Stimulated activated CD8-positive, alpha-beta memory T cell treated with anti-CD3 and anti-CD28 coated beads, Interleukin-12 subunit alpha, Interleukin-12 subunit beta, amount 100 ng/mL, for 24 hours (primary cell): ENCODE results near the gene C1QTNF1.
"Not testable (repeated sequence)": the region's sequence is repeated elsewhere in the genome, so short reads cannot be mapped to it uniquely, and the experiment has no call there.

ENCODE experiments used
- DNase-seq: peaks from one replicate; pipeline ENCODE4 v3.0.0-alpha.2; 2020; ENCODE audit errors: extremely low read depth

The C1QTNF1 gene

GRCh38 chr17:79023180-79023705, 726 bp upstream of the C1QTNF1 start:
- no peak for DNase-seq

- DNase-seq: no peak
These were observed 1.1 kb downstream of the C1QTNF1 start for GRCh38 chr17:79024901-79025737.

GRCh38 chr17:79026376-79027273, 2.7 kb downstream of the C1QTNF1 start:
- DNase-seq: no peak

- DNase-seq: no peak
These were observed 3.4 kb downstream of the C1QTNF1 start for GRCh38 chr17:79027274-79027924.

DNA sequence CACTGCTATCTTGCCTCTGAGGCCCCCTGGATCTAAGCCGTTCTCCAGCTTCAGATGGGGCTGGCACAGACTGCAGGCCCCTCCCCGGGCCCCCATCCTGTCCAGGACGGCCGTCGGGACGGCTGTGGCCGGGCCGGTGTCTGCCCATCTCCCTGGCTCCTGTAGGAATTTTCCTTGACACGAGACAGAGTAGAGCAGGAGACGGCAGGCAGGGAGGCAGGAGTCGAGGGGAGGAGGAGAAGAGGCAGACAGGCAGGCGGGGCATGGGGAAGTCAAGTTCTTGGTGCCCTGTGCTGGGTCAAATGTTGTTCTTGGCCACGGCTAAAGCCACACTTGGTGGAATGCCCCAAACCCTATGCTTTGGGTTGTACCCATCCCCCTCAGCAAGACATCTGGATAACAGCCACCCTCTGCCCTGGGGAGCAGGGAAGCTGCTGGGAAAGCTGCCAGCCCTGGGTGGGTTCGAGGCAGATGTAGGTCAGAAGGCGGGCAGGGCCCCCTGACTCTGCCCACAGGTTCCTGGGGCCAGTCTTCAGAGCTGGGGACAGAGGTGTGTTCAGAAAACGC, 4.0 kb downstream of the C1QTNF1 start:
- no peak for DNase-seq

GRCh38 chr17:79028496-79029326, 4.7 kb downstream of the C1QTNF1 start:
- DNase-seq: no peak

DNA sequence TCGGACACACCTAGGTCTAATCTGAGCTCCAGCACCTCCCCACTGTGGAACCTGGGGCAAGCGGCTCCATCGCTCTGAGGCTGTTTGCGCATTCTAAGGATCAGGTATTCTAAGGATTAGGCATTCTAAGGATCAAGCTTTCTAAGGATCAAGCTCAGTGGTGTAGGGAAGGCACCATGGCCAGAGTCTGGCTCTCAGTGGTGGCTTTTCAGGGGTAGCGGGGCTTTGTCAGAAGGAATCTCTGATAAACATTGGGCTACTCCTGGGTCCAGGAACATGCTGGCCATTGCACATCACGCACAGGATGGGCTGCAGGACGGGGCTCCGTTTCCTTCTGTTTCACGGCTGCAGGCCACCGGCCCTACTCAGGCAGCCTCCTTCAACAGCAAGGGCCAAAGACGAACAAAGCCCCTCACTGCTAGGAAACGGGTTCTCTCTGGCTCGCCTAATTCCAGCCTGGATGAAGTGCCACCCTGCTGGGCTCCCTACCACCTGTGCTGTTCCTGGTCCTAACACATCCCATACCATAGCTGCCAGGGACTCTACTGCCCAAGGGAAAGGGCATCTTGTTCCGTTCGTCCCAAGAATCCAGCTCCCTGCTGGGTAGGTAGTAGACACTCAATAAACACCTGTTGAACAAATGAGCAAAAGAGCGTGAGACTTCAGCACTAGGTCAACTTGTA, 5.5 kb downstream of the C1QTNF1 start:
- DNase-seq: no peak

DNA sequence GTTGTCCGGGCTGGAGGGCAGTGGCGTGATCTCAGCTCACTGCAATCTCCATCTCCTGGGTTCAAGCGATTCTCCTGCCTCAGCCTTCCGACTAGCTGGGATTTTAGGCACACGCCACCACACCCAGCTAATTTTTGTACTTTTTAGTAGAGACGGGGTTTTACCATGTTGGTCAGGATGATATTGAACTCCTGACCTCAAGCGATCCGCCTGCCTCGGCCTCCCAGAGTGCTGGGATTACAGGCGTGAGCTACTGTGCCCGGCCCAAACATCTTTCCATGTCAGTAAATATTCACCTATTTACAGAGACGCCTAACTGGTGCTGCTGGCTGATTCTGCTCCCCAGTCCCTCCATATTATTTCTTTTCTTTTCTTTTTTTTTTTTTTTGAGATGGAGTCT, 6.7 kb downstream of the C1QTNF1 start:
- DNase-seq: not testable (repeated sequence)

- no peak for DNase-seq
These were observed 8.3 kb downstream of the C1QTNF1 start for GRCh38 chr17:79031996-79032875.

GRCh38 chr17:79033046-79033616, 9.2 kb downstream of the C1QTNF1 start:
- DNase-seq: no peak

DNA sequence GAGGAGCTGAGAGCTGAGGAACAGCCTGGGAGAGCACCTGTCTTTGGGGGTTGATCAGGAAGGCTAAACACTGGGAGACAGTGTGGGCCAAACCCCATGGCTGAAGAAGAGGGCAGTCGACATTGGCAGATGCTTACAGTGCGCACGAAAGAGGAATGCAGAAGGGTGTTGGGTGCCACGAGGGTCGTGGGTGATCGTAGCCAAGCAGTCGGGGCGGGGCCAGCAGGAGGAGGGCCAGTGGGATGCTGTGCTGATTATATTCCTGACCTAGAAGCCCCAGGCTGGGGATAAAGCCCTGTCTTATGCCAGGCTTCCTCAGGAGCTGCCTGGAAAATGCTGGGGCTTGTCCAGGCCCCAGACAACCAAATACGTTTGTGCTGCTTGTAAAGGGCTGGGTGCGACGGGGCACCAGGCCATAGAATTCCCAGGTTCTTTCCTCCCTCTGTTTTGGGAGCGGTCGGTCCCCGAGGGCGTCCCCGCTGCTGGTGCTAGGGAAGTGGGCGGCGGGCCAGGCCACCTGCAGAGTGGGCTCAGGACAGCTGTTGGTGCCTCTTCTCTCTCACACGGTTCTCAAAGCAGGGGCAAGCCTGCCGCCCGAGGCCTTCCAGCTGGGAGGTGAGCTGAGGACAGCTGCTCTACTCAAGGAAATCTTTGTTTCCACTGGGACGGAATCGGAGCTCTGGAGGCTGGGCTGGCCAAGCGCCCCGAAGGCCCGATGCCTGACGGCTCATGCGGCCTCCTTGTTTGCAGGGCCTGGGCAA, 10.0 kb downstream of the C1QTNF1 start:
- DNase-seq: no peak

DNA sequence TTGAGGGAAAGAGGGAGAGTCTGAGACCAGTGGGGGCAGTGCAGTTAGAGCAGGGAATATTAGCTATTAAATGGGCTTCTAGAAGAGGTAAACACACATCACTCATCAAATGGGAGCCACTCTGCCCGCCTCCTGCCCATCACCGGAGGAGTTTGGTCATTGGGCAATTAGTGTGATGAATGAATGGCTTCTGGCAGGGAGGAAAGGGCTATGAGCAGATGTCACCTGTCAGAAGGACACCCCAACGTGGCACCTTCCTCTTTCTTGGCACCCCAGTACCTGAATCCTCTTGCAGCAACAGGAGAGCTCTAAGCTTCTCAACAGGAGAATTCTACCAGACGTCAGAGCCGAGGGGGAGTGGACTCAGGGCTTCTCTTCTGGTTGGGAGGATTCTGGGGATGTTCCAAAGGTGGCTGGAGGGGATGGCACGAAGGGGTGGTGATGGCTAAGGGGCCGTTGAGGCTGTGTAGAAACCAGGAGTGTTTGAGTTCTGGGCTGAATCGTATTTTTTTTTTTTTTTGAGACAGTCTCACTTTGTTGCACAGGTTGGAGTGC, 11.0 kb downstream of the C1QTNF1 start:
- DNase-seq: no peak

- no peak for DNase-seq
These were observed 11.7 kb downstream of the C1QTNF1 start for GRCh38 chr17:79035686-79036085.

DNA sequence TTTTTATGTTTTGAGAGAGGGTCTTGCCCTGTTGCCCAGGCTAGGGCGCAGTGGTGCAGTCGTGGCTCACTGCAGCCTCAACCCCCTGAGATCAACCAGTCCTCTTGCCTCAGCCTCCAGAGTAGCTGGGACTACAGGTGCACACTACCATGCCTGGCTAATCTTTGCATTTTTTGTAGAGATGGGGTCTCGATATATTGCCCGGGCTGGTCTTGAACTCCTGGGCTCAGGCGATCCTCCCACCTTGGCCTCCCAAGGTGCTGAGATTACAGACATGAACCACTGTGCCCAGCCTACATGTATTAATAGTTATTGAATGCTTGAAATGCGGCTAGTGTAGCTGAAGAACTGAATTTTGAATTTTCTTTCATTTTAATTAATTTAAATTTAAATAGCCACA, 12.2 kb downstream of the C1QTNF1 start:
- DNase-seq: no peak

GRCh38 chr17:79036596-79036995, 12.6 kb downstream of the C1QTNF1 start:
- DNase-seq: no peak

GRCh38 chr17:79038545-79039135, 14.7 kb downstream of the C1QTNF1 start:
- no peak for DNase-seq

DNA sequence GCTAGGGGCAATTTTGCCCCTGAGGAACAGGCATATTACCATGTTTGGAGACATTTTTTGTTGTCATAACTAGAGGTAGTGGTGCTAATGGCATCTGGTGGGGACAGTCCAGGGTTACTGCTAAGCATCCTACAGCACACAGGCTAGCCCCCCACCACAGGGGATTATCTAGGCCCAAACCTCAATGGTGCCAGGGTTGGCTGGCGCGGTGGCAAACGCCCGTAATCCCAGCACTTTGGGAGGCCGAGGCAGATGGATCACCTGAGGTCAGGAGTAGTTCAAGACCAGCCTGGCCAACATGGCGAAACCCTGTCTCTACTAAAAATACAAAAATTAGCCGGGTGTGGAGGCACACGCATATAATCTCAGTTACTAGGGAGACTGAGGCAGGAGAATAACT, 15.2 kb downstream of the C1QTNF1 start:
- no peak for DNase-seq
